ENCODE measurements around the gene SPDYE4.

GRCh38 chr17:8758137-8758596, at the start of gene SPDYE4:
- no peak for TF ChIP-seq CTCF (IDR thresholded peaks at IDR 0.05)
- no peak for TF ChIP-seq ZFX (IDR thresholded peaks at IDR 0.05; ENCODE audit: borderline replicate concordance)

Data from 22Rv1 (cell line).